Fibroblast of pulmonary artery (primary cell): ENCODE measurements around the gene ARHGEF10L.

ENCODE experiments used
- DNase-seq: peaks from one replicate; pipeline ENCODE4 v3.0.0-alpha.2; 2010; ENCODE audit warnings: low read depth
- H3K4me3 ChIP-seq: replicated peaks from 2 replicates; pipeline ENCODE4 v1.5.1; 2011; ENCODE audit warnings: low read depth, mild to moderate bottlenecking, control low read depth, low read length, moderate library complexity
- TF ChIP-seq, protein P1 (sequence below): IDR thresholded peaks from 2 replicates; pipeline ENCODE4 v1.5.1; 2011; ENCODE audit warnings: mild to moderate bottlenecking, control low read depth, low read length, inconsistent platforms; ENCODE audit errors: missing control alignments

The ARHGEF10L gene

DNA sequence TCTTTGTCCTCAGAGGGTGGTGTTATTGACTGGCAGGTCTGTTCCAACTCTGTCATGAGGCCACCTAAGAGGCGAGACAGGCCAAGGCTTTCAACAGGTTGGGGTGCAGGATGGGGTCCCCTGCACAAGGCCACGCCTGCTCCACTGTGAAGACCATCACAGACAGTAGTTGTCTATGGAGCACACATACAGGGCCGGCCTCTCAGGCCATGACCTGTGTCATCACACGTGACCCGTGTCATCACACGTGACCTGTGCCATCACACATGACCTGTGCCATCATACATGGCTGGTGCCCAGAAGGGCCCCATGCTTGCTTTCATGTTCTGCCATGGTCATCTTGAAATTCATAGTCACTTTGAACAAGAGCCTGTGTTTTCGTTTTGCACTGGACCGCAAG lies 91.9 kb downstream of the ARHGEF10L start:
- no peak overlapping the region for H3K4me3 ChIP-seq
- DNase-seq, result no peak
- TF ChIP-seq, protein P1, sequence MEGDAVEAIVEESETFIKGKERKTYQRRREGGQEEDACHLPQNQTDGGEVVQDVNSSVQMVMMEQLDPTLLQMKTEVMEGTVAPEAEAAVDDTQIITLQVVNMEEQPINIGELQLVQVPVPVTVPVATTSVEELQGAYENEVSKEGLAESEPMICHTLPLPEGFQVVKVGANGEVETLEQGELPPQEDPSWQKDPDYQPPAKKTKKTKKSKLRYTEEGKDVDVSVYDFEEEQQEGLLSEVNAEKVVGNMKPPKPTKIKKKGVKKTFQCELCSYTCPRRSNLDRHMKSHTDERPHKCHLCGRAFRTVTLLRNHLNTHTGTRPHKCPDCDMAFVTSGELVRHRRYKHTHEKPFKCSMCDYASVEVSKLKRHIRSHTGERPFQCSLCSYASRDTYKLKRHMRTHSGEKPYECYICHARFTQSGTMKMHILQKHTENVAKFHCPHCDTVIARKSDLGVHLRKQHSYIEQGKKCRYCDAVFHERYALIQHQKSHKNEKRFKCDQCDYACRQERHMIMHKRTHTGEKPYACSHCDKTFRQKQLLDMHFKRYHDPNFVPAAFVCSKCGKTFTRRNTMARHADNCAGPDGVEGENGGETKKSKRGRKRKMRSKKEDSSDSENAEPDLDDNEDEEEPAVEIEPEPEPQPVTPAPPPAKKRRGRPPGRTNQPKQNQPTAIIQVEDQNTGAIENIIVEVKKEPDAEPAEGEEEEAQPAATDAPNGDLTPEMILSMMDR, result no peak

DNA sequence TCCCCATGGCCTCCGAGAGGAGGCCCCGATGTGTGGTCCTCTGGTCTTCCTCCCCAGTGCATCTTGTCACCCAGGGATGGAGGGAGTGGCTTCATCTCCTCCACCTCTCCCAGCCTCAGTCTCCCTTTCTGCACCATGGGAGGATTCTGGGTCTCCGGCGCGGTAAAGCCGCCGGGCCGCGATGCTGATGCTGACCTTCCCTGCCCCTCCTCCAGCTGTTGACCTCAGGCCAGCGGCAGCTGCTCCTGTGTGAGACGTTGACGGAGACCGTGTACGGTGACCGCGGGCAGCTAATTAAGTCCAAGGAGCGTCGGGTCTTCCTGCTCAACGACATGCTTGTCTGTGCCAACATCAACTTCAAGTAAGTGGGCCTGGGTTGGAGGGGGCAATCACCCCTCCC lies 92.6 kb downstream of the ARHGEF10L start:
- TF ChIP-seq, protein P1, result no peak

DNA sequence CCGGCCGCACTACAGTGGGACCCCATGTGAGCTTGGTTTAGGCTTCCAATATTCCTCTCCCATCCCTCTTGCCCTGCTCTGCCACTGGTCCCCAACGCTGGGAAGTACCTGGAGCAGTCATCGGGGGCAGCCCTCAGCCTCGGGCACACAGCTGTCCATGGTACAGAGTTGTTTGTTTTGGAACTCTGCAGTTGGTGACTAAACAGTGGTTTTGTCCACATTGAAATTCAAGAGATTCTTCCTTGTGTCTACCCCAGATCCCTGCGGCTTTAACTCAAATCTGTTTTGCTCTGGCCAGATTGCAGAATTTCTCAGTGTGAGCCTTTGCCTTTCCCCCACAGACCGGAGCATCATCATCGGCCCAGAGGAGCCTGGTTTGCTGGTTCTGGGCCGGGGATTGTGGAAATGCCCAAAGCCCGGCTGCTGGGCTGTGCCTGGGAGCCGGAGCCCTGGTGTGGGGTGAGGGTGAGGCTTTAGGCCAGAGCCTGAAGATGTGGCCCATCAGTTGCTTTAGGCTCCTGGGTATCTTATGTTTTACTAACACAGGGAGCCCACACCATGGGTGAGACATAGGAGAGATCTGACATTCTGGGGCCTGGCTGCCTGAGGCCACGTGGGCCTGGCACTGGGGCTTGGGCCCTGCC lies 93.2 kb downstream of the ARHGEF10L start:
- no peak overlapping the region for H3K4me3 ChIP-seq
- TF ChIP-seq, protein P1, result no peak
- DNase-seq, result peak; percentile 19

More for the DNA sequence above, 92.6 kb downstream of the ARHGEF10L start:
- no peak overlapping the region for H3K4me3 ChIP-seq
- no peak for DNase-seq

DNA sequence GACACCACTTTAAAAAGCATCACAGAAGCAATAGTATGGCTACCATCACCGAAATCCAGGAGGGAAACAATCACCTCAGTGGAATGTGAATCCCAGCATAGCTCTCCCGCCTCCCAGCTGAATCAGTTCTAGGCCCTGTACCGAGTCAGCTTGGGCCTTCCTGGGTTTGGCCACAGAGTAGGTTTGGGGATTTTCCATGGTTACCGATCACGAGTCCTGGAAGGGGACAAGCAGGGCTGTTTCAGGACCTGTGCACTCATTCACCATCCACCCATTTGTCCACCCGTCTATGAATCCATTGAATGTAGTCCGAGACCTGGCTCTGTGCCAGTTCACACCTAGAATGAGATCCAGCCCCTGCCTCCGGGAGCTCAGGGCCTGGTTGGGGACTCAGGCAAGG lies 94.2 kb downstream of the ARHGEF10L start:
- peak; percentile 16 for DNase-seq
- TF ChIP-seq, protein P1, result no peak
- no peak overlapping the region for H3K4me3 ChIP-seq

DNA sequence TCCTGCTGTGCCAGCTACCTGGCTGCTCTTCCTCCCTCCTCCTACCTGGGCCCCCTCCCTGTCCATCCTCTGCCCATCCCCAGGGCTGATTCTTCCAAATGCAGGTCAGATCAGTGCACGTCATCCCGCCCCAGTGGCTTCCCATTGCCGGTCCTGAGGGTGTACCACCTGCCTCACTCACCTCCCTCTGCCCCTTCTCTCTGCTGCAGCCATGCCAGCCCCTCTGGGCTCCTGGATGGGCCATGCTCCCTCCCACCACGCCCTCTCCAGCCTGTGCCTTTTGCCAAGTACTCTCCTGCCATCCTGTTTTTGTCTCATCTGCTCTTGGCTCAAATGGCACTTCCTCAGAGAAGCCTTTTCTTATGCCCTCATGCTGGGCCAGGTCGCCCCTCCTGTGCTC lies 95.8 kb downstream of the ARHGEF10L start:
- H3K4me3 ChIP-seq, result no peak overlapping the region
- TF ChIP-seq, protein P1, result no peak
- DNase-seq, result no peak

DNA sequence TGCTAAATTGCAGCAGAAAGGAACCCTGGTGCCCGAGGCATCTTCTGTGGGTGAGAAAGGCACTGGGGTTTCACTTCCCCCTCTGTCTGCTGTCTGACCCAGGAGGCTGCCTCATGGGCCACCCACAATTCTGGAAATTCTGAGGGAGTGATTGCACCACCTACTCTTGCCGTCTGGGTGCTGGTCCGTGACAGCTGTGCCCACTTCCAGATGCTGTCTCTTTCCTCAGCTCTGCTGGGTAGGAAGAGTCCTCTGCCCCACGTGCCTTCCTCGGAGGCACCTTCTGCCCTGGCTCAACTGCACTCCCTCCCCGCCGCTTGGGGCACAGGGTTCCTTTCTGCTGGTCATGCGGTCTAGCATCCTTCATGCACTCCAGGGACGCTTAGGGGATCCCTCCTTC lies 96.3 kb downstream of the ARHGEF10L start:
- no peak overlapping the region for H3K4me3 ChIP-seq
- TF ChIP-seq, protein P1, result no peak
- no peak for DNase-seq

DNA sequence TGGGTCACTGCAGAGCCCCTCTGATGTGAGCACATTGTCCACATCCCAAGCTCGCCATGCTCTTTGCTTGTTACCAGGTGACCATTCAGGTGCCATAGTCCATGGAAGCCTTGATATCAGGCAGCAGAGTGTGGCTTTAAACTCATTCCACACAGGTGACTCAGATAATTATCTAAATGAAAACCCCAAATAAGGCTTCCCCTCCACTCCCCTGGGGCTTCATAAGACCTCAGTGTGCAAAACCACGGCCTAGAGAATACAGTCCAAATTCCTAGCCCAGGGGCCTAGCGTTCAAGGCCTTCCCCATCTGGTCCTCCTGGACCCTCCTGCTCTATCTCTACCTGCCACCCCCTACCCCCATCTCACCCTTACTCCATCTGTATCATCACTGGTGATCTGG lies 97.1 kb downstream of the ARHGEF10L start:
- H3K4me3 ChIP-seq, result no peak overlapping the region
- TF ChIP-seq, protein P1, result no peak
- DNase-seq, result no peak
